Measurements from ENCODE around the gene ADARB2.
A peak's percentile ranks its signal among the peaks of the same experiment; 100 is the strongest.

Gene ADARB2

GRCh38 chr10:1643908-1644179 is 93.5 kb downstream of the ADARB2 start:
- DNase-seq (ENCODE audit: low spot score) (no peak), FAIRE-seq (no peak)

GRCh38 chr10:1643161-1643907 is 94.0 kb downstream of the ADARB2 start:
- FAIRE-seq: no peak
- DNase-seq (ENCODE audit: low spot score): no peak

- no peak for DNase-seq (ENCODE audit: low spot score)
- FAIRE-seq: no peak
These were observed 94.6 kb downstream of the ADARB2 start for GRCh38 chr10:1642600-1643160.

- FAIRE-seq: no peak
- DNase-seq (ENCODE audit: low spot score): no peak
These were observed 95.9 kb downstream of the ADARB2 start for GRCh38 chr10:1641402-1641801.

GRCh38 chr10:1638889-1639419 is 98.4 kb downstream of the ADARB2 start:
- FAIRE-seq: no peak
- peak; percentile 56 for DNase-seq (ENCODE audit: low spot score)

GRCh38 chr10:1635340-1635739 is 102.0 kb downstream of the ADARB2 start:
- FAIRE-seq (no peak), DNase-seq (ENCODE audit: low spot score) (no peak)

- no peak for DNase-seq (ENCODE audit: low spot score)
- no peak for FAIRE-seq
These were observed 103.1 kb downstream of the ADARB2 start for GRCh38 chr10:1634239-1634638.

GRCh38 chr10:1633783-1634182 is 103.5 kb downstream of the ADARB2 start:
- DNase-seq (ENCODE audit: low spot score) (no peak), FAIRE-seq (no peak)

- FAIRE-seq: no peak
- no peak for DNase-seq (ENCODE audit: low spot score)
These were observed 104.7 kb downstream of the ADARB2 start for GRCh38 chr10:1632596-1632995.

- no peak for FAIRE-seq
These were observed 105.2 kb downstream of the ADARB2 start for GRCh38 chr10:1632141-1632540.

GRCh38 chr10:1631282-1631681 is 106.0 kb downstream of the ADARB2 start:
- DNase-seq (ENCODE audit: low spot score) (no peak), FAIRE-seq (no peak)

More at GRCh38 chr10:1632141-1632540, 105.2 kb downstream of the ADARB2 start:
- no peak for DNase-seq (ENCODE audit: low spot score)

GRCh38 chr10:1630304-1630703 is 107.0 kb downstream of the ADARB2 start:
- no peak for DNase-seq (ENCODE audit: low spot score)
- FAIRE-seq: no peak

GRCh38 chr10:1629326-1630198 is 107.8 kb downstream of the ADARB2 start:
- DNase-seq (ENCODE audit: low spot score): no peak
- FAIRE-seq: no peak

- no peak for FAIRE-seq
These were observed 108.6 kb downstream of the ADARB2 start for GRCh38 chr10:1628757-1629156.

GRCh38 chr10:1627945-1628344 is 109.4 kb downstream of the ADARB2 start:
- no peak for DNase-seq (ENCODE audit: low spot score)
- no peak for FAIRE-seq

More at GRCh38 chr10:1628757-1629156, 108.6 kb downstream of the ADARB2 start:
- no peak for DNase-seq (ENCODE audit: low spot score)

GRCh38 chr10:1626835-1627234 is 110.5 kb downstream of the ADARB2 start:
- DNase-seq (ENCODE audit: low spot score) (no peak), FAIRE-seq (no peak)

GRCh38 chr10:1626410-1626809 is 110.9 kb downstream of the ADARB2 start:
- DNase-seq (ENCODE audit: low spot score) (no peak), FAIRE-seq (no peak)

GRCh38 chr10:1625731-1626130 is 111.6 kb downstream of the ADARB2 start:
- no peak for DNase-seq (ENCODE audit: low spot score)

GRCh38 chr10:1625079-1625478 is 112.2 kb downstream of the ADARB2 start:
- no peak for DNase-seq (ENCODE audit: low spot score)
- no peak for FAIRE-seq

More at GRCh38 chr10:1625731-1626130, 111.6 kb downstream of the ADARB2 start:
- FAIRE-seq: no peak

- DNase-seq (ENCODE audit: low spot score): no peak
- no peak for FAIRE-seq
These were observed 113.1 kb downstream of the ADARB2 start for GRCh38 chr10:1624240-1624639.

- DNase-seq (ENCODE audit: low spot score) (no peak), FAIRE-seq (no peak)
These were observed 116.5 kb downstream of the ADARB2 start for GRCh38 chr10:1620803-1621202.

Measured in RCC 7860 (cell line).